Caki2 (cell line): ENCODE data around the gene LMBR1. TPM values are rescaled to one million over a fixed set of nuclear protein-coding genes. Genes with fewer than 3 reads are reported as not detected.
"Not testable (repeated sequence)": the region's sequence is repeated elsewhere in the genome, so short reads cannot be mapped to it uniquely, and the experiment has no call there.

ENCODE experiments used
- DNase-seq: peaks from one replicate; pipeline ENCODE4 v3.0.0-alpha.2; 2015; ENCODE audit warnings: low read depth
- in situ Hi-C: cut with HindIII; loops from 2 replicates; pipeline ENCODE4 v1.10.0; 2016; ENCODE audit warnings: low sequenced_read_pairs, low pct_unique_long_range_greater_than_20kb, mixed read lengths
- total RNA-seq: library from RNA; depleted of rRNA; stranded (reverse); fragments of >200 nt; shearing (Covaris generic); gene quantifications from 2 replicates; pipeline ENCODE4 v1.2.3, GENCODE V29; 2014; ENCODE audit warnings: low replicate concordance

Gene LMBR1
- total RNA-seq, 1 experiment from 2014 or later, result 78.3 TPM

DNA sequence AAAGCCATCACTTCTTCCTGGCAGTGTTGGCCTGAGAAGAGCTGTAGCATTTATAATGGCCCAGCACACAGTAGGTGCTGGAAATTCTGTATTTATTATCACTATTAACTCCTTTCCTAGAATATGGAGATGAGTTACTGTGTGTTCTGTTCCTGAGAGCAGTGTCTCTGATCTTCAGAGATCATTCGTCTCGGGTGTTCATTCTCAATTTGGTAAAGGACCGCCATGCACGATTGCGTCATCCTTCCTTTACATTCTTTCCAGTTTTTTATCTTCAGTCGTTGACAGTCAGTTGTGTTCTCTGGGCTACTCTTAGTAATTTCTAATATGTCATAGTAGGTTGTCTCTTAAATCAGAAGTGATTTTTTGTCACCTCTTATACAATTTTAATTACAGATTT, 233.8 kb downstream of the LMBR1 start:
- no peak for DNase-seq
- in situ Hi-C loops, result no loop called here

GRCh38 chr7:156657681-156658080, 235.3 kb downstream of the LMBR1 start:
- DNase-seq, result no peak
- in situ Hi-C loops, result no loop called here

DNA sequence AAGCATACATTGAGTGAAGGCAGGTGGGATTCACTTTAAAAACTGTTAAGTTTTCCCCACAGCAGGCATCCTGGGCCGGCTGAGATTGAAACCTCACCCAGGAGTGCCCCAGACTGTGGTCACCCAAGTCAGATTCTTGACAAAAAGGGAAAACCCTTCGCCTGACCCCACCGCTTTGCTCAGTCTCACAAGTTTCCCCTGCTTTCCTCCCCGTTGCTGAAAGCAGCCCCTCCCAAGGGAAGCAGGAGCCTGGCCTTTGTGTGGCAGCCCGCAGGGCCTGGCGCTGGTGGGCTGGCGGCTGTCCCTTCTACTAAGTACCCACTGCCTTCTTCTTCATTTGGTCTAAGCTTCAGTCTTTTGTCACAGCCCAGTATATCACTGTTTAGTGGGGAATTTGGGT, 236.4 kb downstream of the LMBR1 start:
- in situ Hi-C loops, result no loop called here
- DNase-seq, result no peak

DNA sequence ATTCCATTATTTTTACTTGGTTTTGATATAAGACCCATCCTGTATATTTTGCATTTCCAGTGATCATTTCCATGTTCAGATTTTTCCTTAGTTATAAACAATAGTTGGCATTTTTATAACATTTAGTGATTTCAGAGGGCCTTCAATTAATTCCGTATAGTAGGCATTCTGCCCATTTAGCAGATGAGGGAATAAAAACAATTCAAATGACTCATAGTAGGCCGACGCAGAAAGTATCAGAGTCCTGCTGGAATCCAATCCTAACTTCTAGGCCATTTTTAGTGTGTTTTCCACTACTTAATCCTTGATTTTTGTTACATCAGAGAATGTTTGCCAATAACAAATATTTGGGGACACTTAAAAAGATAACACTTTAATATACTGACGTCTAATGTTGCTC, 237.0 kb downstream of the LMBR1 start:
- in situ Hi-C loops, result no loop called here

GRCh38 chr7:156655251-156655650, 237.7 kb downstream of the LMBR1 start:
- DNase-seq, result no peak
- in situ Hi-C loops, result no loop called here

More for the DNA sequence above, 237.0 kb downstream of the LMBR1 start:
- no peak for DNase-seq

DNA sequence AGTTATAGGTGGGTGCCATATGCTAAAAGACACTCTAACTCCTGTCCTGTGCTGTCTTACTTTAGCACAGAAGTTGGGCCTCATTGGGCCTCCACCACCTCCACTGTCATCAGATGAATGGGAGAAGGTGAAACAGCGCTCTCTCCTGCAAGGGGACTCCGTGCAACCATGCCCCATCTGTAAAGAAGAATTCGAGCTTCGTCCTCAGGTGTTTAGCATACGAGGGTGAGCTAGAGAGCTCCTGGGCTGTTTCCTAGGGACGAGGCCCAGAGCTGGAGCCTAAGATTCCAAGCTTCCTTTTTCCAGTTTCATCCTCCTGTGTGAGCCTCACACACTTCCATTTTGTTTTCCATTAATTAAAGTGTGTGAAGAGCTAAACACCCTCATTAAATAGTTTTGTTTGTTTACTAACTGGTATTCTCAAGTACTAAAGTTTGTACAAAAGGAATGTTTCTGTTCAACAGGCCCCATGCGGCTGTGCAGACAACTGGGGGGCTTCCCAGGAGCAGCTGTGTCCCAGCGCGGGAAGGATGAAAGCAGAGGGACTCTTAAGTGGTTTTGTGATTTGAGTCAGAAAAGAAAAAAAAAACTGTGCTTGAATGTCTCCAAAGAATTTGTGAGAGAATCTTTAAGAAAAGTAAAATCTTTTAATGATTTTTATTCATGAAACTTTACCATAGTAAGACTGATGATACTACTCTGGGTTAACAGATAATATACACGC, 238.3 kb downstream of the LMBR1 start:
- in situ Hi-C loops, result no loop called here
- DNase-seq, result no peak

DNA sequence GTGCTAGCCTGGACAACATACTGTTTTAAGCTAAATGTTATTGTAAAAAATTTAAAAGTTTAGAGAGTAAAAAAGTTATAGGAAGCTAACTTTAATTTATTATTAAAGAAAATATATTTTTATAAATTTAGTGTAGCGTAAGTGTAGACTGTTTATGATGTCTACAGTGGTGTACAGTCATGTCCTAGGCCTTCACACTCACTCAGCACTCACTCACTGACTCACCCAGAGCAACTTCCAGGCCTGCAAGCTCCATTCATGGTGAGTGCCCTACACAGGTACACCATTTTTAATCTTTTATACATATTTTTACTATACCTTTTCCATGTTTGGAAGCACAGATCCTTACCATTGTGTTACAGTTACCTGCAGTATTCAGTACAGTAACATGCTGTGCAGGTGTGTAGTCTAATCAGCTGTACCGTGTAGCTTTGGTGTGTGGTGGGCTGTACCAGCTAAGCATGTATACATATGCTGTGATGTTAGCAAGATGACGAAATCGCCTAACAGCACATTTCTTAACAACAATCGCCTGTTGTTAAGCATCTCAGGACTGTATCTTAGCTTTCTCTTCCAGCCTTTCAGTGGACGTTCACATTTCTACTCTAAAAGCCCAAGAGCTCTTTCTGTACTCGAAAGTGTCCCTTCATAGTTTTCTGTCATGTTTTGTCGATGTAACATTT, 240.0 kb downstream of the LMBR1 start:
- in situ Hi-C loops, result no loop called here
- no peak for DNase-seq

DNA sequence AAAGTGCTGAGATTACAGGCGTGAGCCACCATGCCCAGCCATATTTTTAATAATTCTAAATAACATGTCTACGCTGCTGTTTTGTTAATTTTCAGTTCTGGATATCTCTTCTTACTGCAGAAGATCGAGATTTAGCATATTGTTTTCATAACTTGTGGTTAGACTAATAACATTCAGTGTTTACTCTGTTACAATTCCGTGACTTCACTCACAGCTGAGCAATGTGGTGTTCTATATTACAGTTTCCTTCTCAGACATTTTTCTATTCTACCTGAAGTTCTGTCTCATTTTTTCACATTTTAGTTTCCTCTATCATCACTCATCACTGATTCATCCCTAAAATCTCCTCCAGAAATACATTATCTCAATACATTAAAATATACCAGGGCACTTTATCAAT, 241.5 kb downstream of the LMBR1 start:
- no peak for DNase-seq
- in situ Hi-C loops, result no loop called here

DNA sequence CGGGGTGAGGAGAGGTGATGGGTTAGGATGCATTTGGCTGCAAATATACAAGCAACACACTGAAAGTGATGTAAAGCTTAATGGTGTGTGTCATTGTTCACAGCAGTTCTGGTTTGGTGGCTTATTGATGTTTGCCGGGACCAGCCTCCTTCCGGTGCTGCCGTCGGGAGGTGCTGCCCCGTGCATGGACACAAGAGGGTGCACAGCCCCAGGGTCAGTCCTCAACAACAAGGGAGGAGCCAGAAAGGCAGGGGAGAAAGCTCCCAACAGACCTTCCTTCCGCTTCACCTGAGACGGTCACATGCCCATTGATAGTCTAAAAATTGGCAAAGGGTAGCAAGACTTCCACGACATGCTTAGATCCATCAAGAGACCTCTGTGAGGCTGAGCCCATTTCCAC, 242.9 kb downstream of the LMBR1 start:
- in situ Hi-C loops, result no loop called here
- DNase-seq, result no peak

DNA sequence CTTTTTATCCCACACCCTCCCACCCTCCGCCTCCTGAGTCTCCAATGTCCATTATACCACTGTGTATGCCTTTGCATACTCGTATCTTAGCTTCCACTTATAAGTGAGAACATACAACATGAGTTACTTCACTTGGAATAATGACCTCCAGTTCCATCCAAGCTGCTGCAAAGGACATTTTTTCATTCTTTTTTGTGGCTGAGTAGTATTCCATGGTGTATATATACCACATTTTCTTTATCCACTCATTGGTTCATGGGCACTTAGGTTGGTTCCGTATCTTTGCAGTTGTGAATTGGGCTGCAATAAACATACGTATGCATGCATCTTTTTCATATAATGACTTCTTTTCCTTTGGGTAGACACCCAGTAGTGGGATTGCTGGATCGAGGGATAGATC, 245.7 kb downstream of the LMBR1 start:
- in situ Hi-C loops, result not testable (repeated sequence)

GRCh38 chr7:156642306-156643045, 250.5 kb downstream of the LMBR1 start:
- DNase-seq, result no peak
- in situ Hi-C loops, result no loop called here

More for the DNA sequence above, 245.7 kb downstream of the LMBR1 start:
- DNase-seq, result not testable (repeated sequence)

DNA sequence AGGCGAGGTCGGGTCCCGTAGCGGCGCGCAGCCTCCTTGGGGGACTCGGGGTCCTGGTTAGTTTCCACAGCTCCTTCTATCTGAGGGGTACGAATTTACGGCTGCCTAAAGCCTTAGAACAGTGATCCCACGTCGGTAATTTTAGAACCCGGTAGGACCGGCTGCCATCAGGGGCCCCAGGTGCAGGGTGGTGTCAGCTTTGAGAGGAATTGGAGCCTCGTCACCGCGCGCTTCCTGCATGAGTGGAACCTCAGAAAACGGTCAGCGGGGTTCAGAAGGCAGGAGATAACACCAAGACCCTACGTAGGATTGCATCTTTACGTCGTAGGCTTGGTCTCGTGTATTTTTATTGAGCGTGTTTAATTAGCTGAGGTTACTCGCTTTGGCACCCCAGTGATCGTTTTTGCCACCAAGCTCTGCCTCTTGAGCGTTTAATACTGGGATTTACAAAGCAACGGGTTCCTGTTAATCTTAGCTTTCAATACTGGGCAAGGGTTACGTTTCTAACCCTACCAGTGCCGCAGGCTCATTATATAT, 252.0 kb downstream of the LMBR1 start:
- in situ Hi-C loops, result no loop called here

GRCh38 chr7:156640257-156640948, 252.6 kb downstream of the LMBR1 start, which contains the start of gene RNF32:
TSS of gene RNF32 (plus strand) at chr7:156640774. CDS start at chr7:156643878, 3,104 bp downstream.
- peak; percentile 83 for DNase-seq
- in situ Hi-C loops, result no loop called here

More for the DNA sequence above, 252.0 kb downstream of the LMBR1 start:
- DNase-seq, result no peak

GRCh38 chr7:156639426-156640256, 253.3 kb downstream of the LMBR1 start:
- in situ Hi-C loops, result no loop called here
- no peak for DNase-seq

DNA sequence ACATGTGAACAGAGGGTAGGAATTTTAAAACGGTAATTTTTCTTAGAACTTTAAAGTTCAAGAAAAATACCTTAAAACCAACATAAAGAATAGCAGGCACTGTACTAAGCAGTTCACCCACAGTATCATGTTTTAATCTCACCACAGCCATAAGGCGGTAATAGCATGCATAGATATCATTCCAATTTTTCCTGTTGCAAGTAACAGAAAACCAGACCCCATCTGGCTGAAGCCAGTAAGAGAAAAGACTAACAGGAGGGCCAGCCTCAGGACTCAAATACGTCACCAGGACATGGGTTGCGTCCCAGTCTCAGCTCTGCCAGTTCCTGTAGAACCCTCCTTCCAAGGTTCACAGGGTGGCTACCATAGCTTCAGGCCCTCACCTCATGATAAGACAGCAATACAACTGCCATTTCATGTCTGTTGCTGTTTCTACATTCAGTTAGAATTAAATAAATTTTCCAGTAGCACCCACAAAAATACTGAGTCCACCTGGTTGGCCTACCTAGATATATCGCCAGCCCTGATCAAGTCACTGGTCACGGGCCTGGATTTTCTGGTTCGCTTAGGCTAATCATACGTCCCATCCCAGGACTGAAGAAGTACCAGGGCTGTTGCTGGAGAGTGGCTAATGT, 254.4 kb downstream of the LMBR1 start:
- in situ Hi-C loops, result no loop called here
- DNase-seq, result no peak

DNA sequence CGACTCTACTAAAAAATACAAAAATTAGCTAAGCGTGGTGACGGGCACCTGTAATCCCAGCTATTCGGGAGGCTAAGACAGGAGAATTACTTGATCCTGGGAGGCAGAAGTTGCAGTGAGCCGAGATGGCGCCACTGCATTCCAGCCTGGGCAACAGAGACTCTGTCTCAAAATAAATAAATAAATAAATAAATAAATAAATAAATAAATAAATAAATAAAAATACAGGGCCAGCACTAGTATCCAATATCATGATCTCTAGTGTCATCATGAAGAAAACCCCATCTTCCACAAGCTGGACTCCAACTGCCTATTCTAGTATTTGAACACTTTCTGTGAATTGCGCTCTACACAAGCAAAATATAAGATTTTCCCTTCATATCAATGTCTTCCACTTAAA, 255.9 kb downstream of the LMBR1 start:
- DNase-seq, in situ Hi-C loops: not testable (repeated sequence)
